ENCODE measurements around the gene PRR12.
"Not testable (repeated sequence)": the region's sequence is repeated elsewhere in the genome, so short reads cannot be mapped to it uniquely, and the experiment has no call there.

Gene PRR12

GRCh38 chr19:49624967-49625910 is 34.3 kb downstream of the PRR12 start:
- no peak for DNase-seq

GRCh38 chr19:49626226-49626625 is 35.2 kb downstream of the PRR12 start:
- no peak for DNase-seq

GRCh38 chr19:49629659-49630058 is 38.7 kb downstream of the PRR12 start:
- DNase-seq = no peak

DNA sequence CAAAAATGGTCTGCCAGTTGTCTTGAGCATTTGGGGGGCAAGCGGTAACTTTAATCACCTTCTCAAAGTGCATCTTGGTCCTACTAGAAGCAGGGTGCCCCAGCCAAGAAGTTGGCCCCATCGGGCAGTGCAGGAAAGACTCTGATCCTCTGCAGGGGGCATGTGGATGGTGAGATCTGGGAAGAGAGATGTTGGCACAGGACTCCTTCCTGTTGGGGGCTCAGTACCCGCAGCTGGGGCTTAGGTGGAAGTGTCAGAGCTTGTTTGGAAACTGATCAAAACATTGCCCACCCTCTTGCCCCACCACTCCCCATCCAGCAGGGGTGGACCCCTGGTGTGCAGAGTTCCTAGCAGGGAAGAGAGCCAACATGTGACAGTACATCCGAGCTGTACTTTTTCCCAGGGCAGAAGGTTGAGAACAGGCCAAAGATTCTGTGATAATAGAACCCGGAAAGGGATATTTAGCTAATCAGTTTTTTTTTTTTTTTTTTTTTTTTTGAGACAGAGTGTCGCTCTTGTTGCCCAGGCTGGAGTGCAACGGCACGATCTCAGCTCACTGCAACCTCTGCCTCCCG is 40.1 kb downstream of the PRR12 start:
- no peak for DNase-seq

- no peak for DNase-seq
Measured at GRCh38 chr19:49631610-49632192, 40.7 kb downstream of the PRR12 start.

DNA sequence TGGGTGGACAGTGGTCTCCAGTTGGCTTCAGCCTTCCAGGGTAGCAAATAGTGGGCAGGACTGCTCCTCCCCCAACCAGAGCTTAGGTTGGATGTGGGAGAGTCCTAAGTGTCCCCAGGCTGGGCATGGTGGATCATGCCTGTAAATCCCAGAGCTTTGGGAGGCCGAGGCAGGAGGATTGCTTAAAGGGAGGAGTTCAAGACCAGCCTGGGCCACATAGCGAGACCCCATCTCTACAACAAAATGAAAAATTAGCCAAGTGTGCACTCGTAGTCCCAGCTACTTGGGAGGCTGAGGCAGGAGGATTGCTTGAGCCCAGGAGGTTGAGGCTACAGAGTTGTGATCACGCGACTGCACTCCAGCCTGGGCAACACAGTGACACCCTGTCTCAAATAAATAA is 41.6 kb downstream of the PRR12 start:
- no peak for DNase-seq

- DNase-seq = not testable (repeated sequence)
Measured at GRCh38 chr19:49633273-49633672, 42.3 kb downstream of the PRR12 start.

- DNase-seq = no peak
Measured at GRCh38 chr19:49635530-49636232, 44.7 kb downstream of the PRR12 start.

DNA sequence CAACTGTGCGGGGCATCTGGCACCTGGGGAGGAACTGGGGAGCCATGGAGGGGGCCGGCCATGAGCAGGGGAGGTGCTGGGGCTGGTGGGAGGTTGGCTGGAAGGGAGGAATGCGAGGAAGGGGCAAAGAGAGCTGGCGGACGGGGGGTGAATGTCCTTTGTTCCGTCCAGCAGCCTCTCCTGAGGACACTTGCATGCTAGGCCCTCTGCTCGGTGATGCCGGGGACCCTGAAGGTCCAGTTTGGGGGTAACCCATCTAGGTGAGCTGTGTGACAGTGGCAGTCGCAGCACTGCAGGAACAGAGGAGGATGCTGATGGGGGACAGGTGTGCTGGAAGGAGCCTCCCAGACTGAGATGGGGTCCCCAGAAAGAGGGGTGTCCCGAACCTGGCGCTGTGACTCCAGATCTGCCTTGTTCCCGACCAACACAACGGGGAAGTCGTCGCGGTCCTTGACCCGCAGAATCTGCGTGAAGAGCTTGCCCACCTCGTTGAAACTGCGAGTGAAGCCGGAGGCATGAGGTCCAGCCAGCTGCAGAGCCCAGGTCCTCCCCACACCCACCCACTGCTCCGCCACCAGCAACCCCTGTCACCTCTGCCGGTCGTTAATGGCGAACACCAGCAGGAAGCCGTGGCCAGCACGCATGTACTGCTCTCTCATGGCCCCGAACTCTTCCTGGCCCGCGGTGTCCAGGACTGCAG is 45.4 kb downstream of the PRR12 start:
- DNase-seq = no peak

DNA sequence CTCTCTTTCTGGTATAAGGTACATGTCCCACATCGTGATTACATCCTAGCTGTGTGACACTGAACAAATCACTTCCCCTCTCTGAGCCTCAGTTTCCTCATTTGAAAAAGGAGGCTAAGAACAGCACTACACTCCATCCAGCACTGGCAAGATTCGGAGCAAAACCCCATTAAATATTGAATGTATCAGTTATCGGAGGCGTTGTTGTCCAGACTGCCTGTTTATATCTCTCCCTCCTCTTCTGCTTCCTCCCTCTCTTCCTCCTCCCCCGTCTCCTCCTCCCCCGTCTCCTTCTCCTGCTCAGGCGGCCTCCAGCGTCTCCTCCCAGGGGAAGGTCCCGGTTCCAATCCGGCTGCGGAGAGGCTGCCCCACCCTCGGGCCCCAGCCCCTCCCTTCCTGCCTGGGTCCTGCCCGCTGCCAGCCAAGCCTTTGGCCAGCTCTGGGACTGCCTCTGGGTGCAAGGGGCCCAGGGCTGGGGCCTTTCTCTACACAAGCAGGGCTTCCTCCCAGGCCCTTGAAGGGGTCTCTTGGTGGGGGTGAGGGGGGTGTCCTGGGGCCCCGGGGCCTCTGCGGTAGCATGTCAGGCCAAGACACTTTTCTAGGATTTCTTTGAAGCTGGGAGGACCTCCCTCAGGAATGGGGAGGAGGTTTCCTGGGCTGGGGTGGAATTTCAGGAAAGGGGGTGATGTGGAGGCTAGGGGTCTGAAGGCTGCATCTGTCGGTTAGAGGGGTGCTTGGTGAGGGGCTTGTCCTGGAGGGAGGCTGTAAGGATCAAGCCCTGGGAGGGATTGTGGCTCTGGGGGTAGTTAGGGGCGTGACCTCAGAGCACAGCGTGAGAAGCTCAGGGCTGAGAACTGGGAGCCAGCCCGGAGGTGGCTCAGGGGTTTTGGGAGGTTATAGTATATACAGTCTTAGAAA is 47.1 kb downstream of the PRR12 start:
- DNase-seq = no peak

- DNase-seq = no peak
Measured at GRCh38 chr19:49639401-49640112, 48.6 kb downstream of the PRR12 start.

- peak; percentile 99 for DNase-seq
Measured at GRCh38 chr19:49640113-49640898, 49.3 kb downstream of the PRR12 start, which contains the start of gene RRAS. Gene RRAS (minus strand): TSS chr19:49640143. CDS start chr19:49640098, 45 bp downstream.

- DNase-seq = peak; percentile 98
Measured at GRCh38 chr19:49641688-49642491, 50.9 kb downstream of the PRR12 start, which contains the start of gene SCAF1. Gene SCAF1 (plus strand): TSS chr19:49642209. CDS start chr19:49645027, 2,818 bp downstream.

GRCh38 chr19:49642492-49643035 is 51.6 kb downstream of the PRR12 start:
- DNase-seq = no peak

DNA sequence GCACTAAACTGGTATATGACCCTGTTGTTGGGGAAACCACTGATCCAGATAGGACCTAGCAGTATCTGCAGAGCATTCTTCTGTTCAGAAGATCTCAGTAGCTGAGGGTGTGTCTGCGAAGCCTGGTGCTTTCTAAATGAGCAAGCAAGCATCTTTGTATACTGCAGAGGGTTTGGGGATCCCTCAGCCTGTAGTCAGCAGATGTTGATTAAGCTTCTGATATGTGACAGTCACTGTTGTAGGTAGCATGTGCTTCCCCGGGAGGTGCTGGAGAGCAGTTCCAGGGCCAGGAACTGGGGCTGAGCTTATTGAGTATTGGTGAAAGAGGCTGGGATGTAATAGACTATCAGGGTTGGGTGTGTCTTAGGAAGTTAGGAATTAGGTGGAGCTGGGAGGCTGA is 52.5 kb downstream of the PRR12 start:
- DNase-seq = no peak

DNA sequence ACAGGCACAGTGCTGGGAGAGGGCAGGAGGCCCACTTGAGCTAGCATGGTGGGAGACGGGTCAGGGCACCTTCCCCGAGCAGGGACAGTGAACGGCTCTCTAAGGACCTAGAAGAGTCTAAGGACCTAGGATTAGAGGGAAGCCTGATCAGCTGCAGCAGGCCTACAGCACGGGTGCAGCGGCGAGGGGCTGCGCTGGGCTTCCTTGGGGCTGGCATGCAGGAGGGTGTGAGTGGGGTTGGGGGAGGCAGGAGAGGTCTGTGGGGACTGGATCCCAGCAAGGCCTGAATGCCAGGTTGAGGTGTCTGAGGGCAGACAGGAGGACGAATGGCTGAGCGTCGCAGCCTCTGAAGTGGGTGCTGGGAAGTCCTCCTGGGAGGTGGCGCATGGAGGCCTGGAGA is 54.6 kb downstream of the PRR12 start:
- no peak for DNase-seq

- DNase-seq = no peak
Measured at GRCh38 chr19:49645995-49646394, 55.0 kb downstream of the PRR12 start.

GRCh38 chr19:49646586-49646985 is 55.6 kb downstream of the PRR12 start:
- no peak for DNase-seq

All from activated CD4-positive, alpha-beta T cell treated with anti-CD3 and anti-CD28 coated beads, Interleukin-2, amount 50 U/mL, for 1 hour (primary cell).